Gastrocnemius medialis (tissue), 4 donors: ENCODE measurements around the gene BLOC1S3. TPM values are rescaled to one million over a fixed set of nuclear protein-coding genes. Genes with fewer than 3 reads are reported as not detected.

Experiments used
- ATAC-seq, 2 donors: fragments of 150-250 bp; one replicate each; pipeline ENCODE4 v1.9.1; 2016
- DNase-seq, 2 donors: peaks; one replicate each; pipeline ENCODE4 v3.0.0-alpha.2; 2019
- H3K27ac ChIP-seq, 4 donors: fragments of 200-600 bp; sonication (generic); 1 replicate in 1 of 4; 2 replicates in 3 of 4; pipeline ENCODE4 v1.5.1; 2016 to 2018; ENCODE audit warnings: mild to moderate bottlenecking in 2 of 4, moderate library complexity in 1 of 4
- H3K27me3 ChIP-seq, 3 donors: fragments of 200-600 bp; sonication (generic) in 2 of 3; 1 replicate in 1 of 3; 2 replicates in 2 of 3; pipeline versions ENCODE4 v1.5.1 to v1.6.0; 2016 to 2019; ENCODE audit warnings: mild to moderate bottlenecking in 1 of 3, moderate library complexity in 1 of 3
- H3K36me3 ChIP-seq, 2 donors: fragments of 200-600 bp; sonication (generic) in 1 of 2; one replicate each; pipeline ENCODE4 v1.5.1; 2017 to 2018
- H3K4me1 ChIP-seq, 2 donors: fragments of 200-600 bp; sonication (generic) in 1 of 2; one replicate each; pipeline ENCODE4 v1.5.1; 2016 to 2017; ENCODE audit warnings: mild to moderate bottlenecking in 2 of 2
- H3K4me3 ChIP-seq, 4 donors: fragments of 200-600 bp; sonication (generic) in 3 of 4; 1 replicate in 1 of 4; 2 replicates in 3 of 4; pipeline ENCODE4 v1.5.1; 2016 to 2019; ENCODE audit warnings: mild to moderate bottlenecking in 2 of 4
- H3K9me3 ChIP-seq, 3 donors: fragments of 200-600 bp; sonication (generic) in 2 of 3; 1 replicate in 1 of 3; 2 replicates in 2 of 3; pipeline ENCODE4 v1.5.1; 2016 to 2019
- CTCF ChIP-seq, 5 experiments: fragments of 450-650 bp in 3 of 5; fragments of 200-600 bp in 2 of 5; sonication (generic) in 2 of 5; IDR thresholded peaks in 4 of 5; conservative IDR thresholded peaks in 1 of 5; 1 replicate in 4 of 5; 2 replicates in 1 of 5; pipeline ENCODE4 v1.5.1; 2016 to 2019; ENCODE audit warnings: antibody characterized with exemption in 5 of 5, mild to moderate bottlenecking in 3 of 5, moderate library complexity in 3 of 5
- POLR2A ChIP-seq, 2 donors: fragments of 450-650 bp; IDR thresholded peaks; one replicate each; pipeline ENCODE4 v1.6.1; 2017; ENCODE audit warnings: antibody characterized with exemption in 2 of 2, mild to moderate bottlenecking in 2 of 2, moderate library complexity in 2 of 2
- in situ Hi-C, 4 donors: fragments of 200-750 bp; cut with MboI; loops; one replicate each; pipeline versions ENCODE4 v1.15.0 to v1.8.0; 2017; ENCODE audit warnings: low sequenced_read_pairs in 4 of 4
- intact Hi-C: fragments of 100-400 bp; cut with DNase I; formaldehyde crosslinking; loops from one replicate; pipeline ENCODE4 v1.15.1; 2023; ENCODE audit warnings: low total_unique reads
- total RNA-seq, 4 donors: library from RNA; depleted of rRNA; stranded (reverse); fragments of >200 nt; gene quantifications; one replicate each; pipeline versions ENCODE4 v1.1.0 to v1.2.3, GENCODE V29; 2016

The BLOC1S3 gene
- total RNA-seq, 4 donors from 2014 or later: 1.9 to 14.9 (median 5.8) TPM

GRCh38 chr19:45133661-45134060, 44.9 kb upstream of the BLOC1S3 start:
- ATAC-seq: no peak
- H3K4me3 ChIP-seq: no peak overlapping the region
- H3K9me3 ChIP-seq: no peaks in the 10 kb centered on the region
- no peaks in the 10 kb centered on the region for H3K27me3 ChIP-seq
- in situ Hi-C loops: no loop called here
- TF ChIP-seq CTCF (IDR thresholded peaks at IDR 0.05 in 4 of 5, conservative IDR thresholded peaks at IDR 0.05 in 1 of 5) (no peak), POLR2A (IDR thresholded peaks at IDR 0.05) (no peak)
- H3K27ac ChIP-seq: no peak overlapping the region
- intact Hi-C loops: no loop called here
- H3K4me1 ChIP-seq: no peaks in the 10 kb centered on the region
- DNase-seq: no peak
- H3K36me3 ChIP-seq: no peaks in the 10 kb centered on the region

GRCh38 chr19:45135176-45135885, 43.3 kb upstream of the BLOC1S3 start:
- H3K9me3 ChIP-seq: no peaks in the 10 kb centered on the region
- intact Hi-C loops: no loop called here
- no peak overlapping the region for H3K27ac ChIP-seq
- in situ Hi-C loops: no loop called here
- DNase-seq: no peak
- H3K4me1 ChIP-seq: no peaks in the 10 kb centered on the region
- no peaks in the 10 kb centered on the region for H3K27me3 ChIP-seq
- ATAC-seq: no peak
- no peak for TF ChIP-seq POLR2A (IDR thresholded peaks at IDR 0.05)
- TF ChIP-seq CTCF (IDR thresholded peaks at IDR 0.05 in 4 of 5, conservative IDR thresholded peaks at IDR 0.05 in 1 of 5): no peak
- no peak overlapping the region for H3K4me3 ChIP-seq
- H3K36me3 ChIP-seq: no peaks in the 10 kb centered on the region

GRCh38 chr19:45136507-45137178, 41.9 kb upstream of the BLOC1S3 start:
- no peak for ATAC-seq
- H3K4me1 ChIP-seq: no peaks in the 10 kb centered on the region
- intact Hi-C loops: no loop called here
- H3K27me3 ChIP-seq: no peaks in the 10 kb centered on the region
- H3K9me3 ChIP-seq: no peaks in the 10 kb centered on the region
- DNase-seq: no peak
- no peak overlapping the region for H3K4me3 ChIP-seq
- no peak overlapping the region for H3K27ac ChIP-seq
- H3K36me3 ChIP-seq: peaks cover 0 to 7% of the 10 kb centered on the region in 2 donors
- in situ Hi-C loops: no loop called here
- TF ChIP-seq CTCF (IDR thresholded peaks at IDR 0.05 in 4 of 5, conservative IDR thresholded peaks at IDR 0.05 in 1 of 5): no peak
- TF ChIP-seq POLR2A (IDR thresholded peaks at IDR 0.05): no peak

- Histone ChIP-seq H3K27ac (no peak overlapping the region), H3K4me3 (no peak overlapping the region), H3K9me3 (no peaks in the 10 kb centered on the region), H3K36me3 (peaks cover 0 to 14% of the 10 kb centered on the region in 2 donors), H3K27me3 (no peaks in the 10 kb centered on the region), H3K4me1 (no peaks in the 10 kb centered on the region)
- in situ Hi-C loops: no loop called here
- DNase-seq (no peak), ATAC-seq (peak in 1 of 2 donors; percentile 18)
- intact Hi-C loops: no loop called here
- TF ChIP-seq POLR2A (IDR thresholded peaks at IDR 0.05) (no peak), CTCF (IDR thresholded peaks at IDR 0.05 in 4 of 5, conservative IDR thresholded peaks at IDR 0.05 in 1 of 5) (no peak)
These were observed 41.3 kb upstream of the BLOC1S3 start for GRCh38 chr19:45137179-45137761.
